ENCODE results near the gene ZCCHC14. TPM values are rescaled to one million over a fixed set of nuclear protein-coding genes. Genes with fewer than 3 reads are reported as not detected.

Gene ZCCHC14
- total RNA-seq, 1 donor from 2014 or later, result 19.0 TPM

GRCh38 chr16:87493608-87494280 is 920 bp upstream of the ZCCHC14 start:
- FAIRE-seq (no peak), DNase-seq (ENCODE audit: low read depth) (peak; percentile 18)
- Mint-ChIP-seq H3K27me3 (ENCODE audit: low read depth, unreplicated experiment) (no peaks in the 10 kb centered on the region), H3K4me3 (ENCODE audit: unreplicated experiment) (peak overlapping the region; percentile 75), H3K9me3 (ENCODE audit: unreplicated experiment) (no peaks in the 10 kb centered on the region), H3K4me1 (ENCODE audit: low read depth, unreplicated experiment) (peaks cover 23% of the 10 kb centered on the region), H3K36me3 (ENCODE audit: low read depth, unreplicated experiment) (no peaks in the 10 kb centered on the region), H3K27ac (ENCODE audit: unreplicated experiment) (no peak overlapping the region)
- H3K4me3 ChIP-seq (ENCODE audit: insufficient read depth, low read depth, low read length), result no peak overlapping the region
- no peaks in the 10 kb centered on the region for H3K27me3 ChIP-seq (ENCODE audit: insufficient read depth, low read length)
- TF ChIP-seq CTCF (IDR thresholded peaks at IDR 0.05; ENCODE audit: insufficient read depth, low read depth, low read length) (no peak), EZH2 (IDR thresholded peaks at IDR 0.05; ENCODE audit: insufficient read depth, low read length) (no peak)
- H3K9me3 ChIP-seq (ENCODE audit: insufficient read depth, low read depth, low read length), result no peaks in the 10 kb centered on the region
- H3K27ac ChIP-seq (ENCODE audit: low read depth, low read length), result no peak overlapping the region
- H3K4me1 ChIP-seq (ENCODE audit: insufficient read depth, low read length), result peaks cover 26% of the 10 kb centered on the region
- H3K4me2 ChIP-seq (ENCODE audit: low read length), result peak overlapping the region; percentile 86
- H3K79me2 ChIP-seq (ENCODE audit: insufficient read depth, low read length), result peaks cover 33% of the 10 kb centered on the region
- H3K9ac ChIP-seq (ENCODE audit: low read length), result peak overlapping the region; percentile 60
- no peaks in the 10 kb centered on the region for H3K36me3 ChIP-seq (ENCODE audit: insufficient read depth, low read length)
- peak overlapping the region; percentile 47 for H2AFZ ChIP-seq (ENCODE audit: low read depth, low read length)
- peaks cover 32% of the 10 kb centered on the region for H4K20me1 ChIP-seq (ENCODE audit: insufficient read depth, low read length)

DNA sequence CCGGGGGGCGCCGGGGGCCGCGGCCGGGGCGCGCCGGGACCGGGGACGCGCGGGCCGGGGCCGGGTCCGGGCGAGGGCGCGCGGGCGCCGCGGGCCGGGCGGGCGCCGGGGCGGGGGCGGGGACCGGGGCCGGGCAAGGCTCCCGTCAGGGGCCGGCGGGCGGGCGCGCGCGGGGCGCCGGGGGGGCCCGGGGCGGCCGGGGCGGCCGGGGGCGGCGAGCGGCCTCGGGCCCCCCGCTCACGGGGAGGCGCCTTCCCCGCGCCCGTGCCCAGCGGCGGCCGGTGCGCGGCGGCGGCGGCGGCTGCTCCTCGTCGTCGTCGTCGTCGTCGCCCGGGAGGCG is 563 bp downstream of the ZCCHC14 start:
- no peak overlapping the region for H2AFZ ChIP-seq (ENCODE audit: low read depth, low read length)
- Mint-ChIP-seq H3K36me3 (ENCODE audit: low read depth, unreplicated experiment) (no peaks in the 10 kb centered on the region), H3K27me3 (ENCODE audit: low read depth, unreplicated experiment) (no peaks in the 10 kb centered on the region), H3K9me3 (ENCODE audit: unreplicated experiment) (no peaks in the 10 kb centered on the region), H3K27ac (ENCODE audit: unreplicated experiment) (no peak overlapping the region), H3K4me3 (ENCODE audit: unreplicated experiment) (no peak overlapping the region), H3K4me1 (ENCODE audit: low read depth, unreplicated experiment) (peaks cover 25% of the 10 kb centered on the region)
- H3K4me3 ChIP-seq (ENCODE audit: insufficient read depth, low read depth, low read length), result peak overlapping the region; percentile 63
- H3K79me2 ChIP-seq (ENCODE audit: insufficient read depth, low read length), result peaks cover 48% of the 10 kb centered on the region
- H3K27ac ChIP-seq (ENCODE audit: low read depth, low read length), result no peak overlapping the region
- H3K9ac ChIP-seq (ENCODE audit: low read length), result peak overlapping the region; percentile 77
- FAIRE-seq (no peak), DNase-seq (ENCODE audit: low read depth) (no peak)
- H3K9me3 ChIP-seq (ENCODE audit: insufficient read depth, low read depth, low read length), result no peaks in the 10 kb centered on the region
- no peaks in the 10 kb centered on the region for H3K36me3 ChIP-seq (ENCODE audit: insufficient read depth, low read length)
- H3K27me3 ChIP-seq (ENCODE audit: insufficient read depth, low read length), result no peaks in the 10 kb centered on the region
- peaks cover 26% of the 10 kb centered on the region for H3K4me1 ChIP-seq (ENCODE audit: insufficient read depth, low read length)
- H4K20me1 ChIP-seq (ENCODE audit: insufficient read depth, low read length), result peaks cover 46% of the 10 kb centered on the region
- peak overlapping the region; percentile 88 for H3K4me2 ChIP-seq (ENCODE audit: low read length)
- no peak for TF ChIP-seq EZH2 (IDR thresholded peaks at IDR 0.05; ENCODE audit: insufficient read depth, low read length)
- no peak for TF ChIP-seq CTCF (IDR thresholded peaks at IDR 0.05; ENCODE audit: insufficient read depth, low read depth, low read length)
